ENCODE data around the gene CHPF.

CHPF gene

GRCh38 chr2:219578811-219579613 lies 35.4 kb upstream of the CHPF start:
- Histone ChIP-seq H2BK120ac (ENCODE audit: low read depth, low read length) (no peak overlapping the region), H4K8ac (ENCODE audit: low read depth, low read length) (no peak overlapping the region), H4K5ac (ENCODE audit: low read length) (no peak overlapping the region), H2BK5ac (ENCODE audit: low read length) (no peak overlapping the region), H3K56ac (ENCODE audit: low read length) (no peak overlapping the region), H3K4me3 (ENCODE audit: low read length) (no peak overlapping the region), H2BK15ac (replicated peaks; ENCODE audit: low read depth) (no peak overlapping the region), H3K23ac (ENCODE audit: low read length) (no peak overlapping the region), H3K27ac (ENCODE audit: low read depth, low read length) (no peak overlapping the region), H3K9ac (ENCODE audit: low read length) (no peak overlapping the region), H3K4me2 (ENCODE audit: low read length) (no peak overlapping the region), H2AK5ac (ENCODE audit: low read length) (no peak overlapping the region), H3K79me2 (ENCODE audit: control insufficient read depth, insufficient read depth, low read length) (no peaks in the 10 kb centered on the region), H3K4ac (ENCODE audit: low read depth, low read length) (no peak overlapping the region), H3K18ac (ENCODE audit: low read length) (no peak overlapping the region), H3K36me3 (ENCODE audit: control insufficient read depth, insufficient read depth, low read length) (no peaks in the 10 kb centered on the region), H3K79me1 (ENCODE audit: low read length) (no peaks in the 10 kb centered on the region), H3K27me3 (ENCODE audit: insufficient read depth, low read length, poor library complexity) (no peaks in the 10 kb centered on the region), H3K4me1 (ENCODE audit: control insufficient read depth, low read depth, low read length) (no peaks in the 10 kb centered on the region)
- no peak for DNase-seq
- no CpG with 5 or more reads among the region's 8 CpGs for WGBS (ENCODE audit: extremely low coverage, insufficient coverage, low lambda C conversion rate)

DNA sequence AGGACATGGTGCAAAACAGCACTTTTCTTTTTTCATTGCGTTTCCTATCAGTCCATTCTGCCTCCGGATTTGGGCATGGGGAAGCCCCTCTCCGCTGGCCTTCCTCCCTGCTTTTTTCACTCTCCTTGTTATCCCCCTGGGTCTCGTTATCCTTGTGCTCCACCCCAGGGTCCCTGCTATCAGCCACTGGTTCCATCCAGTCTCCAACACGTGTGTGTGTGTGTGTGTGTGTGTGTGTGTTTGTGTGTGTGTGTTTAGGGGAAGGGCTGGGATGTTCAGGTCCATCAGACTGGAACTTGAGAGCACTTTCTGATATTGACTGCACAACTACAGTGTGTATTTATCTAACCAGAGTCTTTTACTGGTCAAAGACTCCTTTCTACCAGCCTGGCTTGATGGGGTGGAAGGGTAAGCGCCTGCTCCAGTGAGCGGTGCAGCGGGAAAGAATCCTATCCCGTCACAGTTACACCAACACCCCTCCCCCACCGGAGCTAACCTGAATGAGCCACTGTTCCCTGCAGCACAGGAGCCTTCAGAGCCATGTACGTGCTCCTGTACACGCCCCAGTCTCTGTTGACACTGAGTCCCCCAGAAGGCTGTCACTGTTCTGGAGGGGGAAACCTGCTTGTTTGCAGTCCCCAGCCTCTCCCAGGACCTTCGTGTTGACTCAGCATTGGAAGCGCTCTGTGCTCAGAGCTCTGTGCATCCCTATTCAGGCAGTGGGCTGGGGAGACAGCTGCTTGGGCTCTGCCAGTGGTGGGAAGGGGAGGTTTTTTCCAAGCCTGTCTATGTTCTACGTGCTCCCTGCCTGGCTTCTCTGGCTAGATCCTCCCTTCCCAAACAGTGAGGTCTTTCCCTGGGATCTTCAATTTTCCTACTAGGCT lies 33.1 kb upstream of the CHPF start:
- H3K56ac ChIP-seq (ENCODE audit: low read length): peak overlapping the region; percentile 39
- H3K4me2 ChIP-seq (ENCODE audit: low read length): peak overlapping the region; percentile 0
- DNase-seq: peak; percentile 77
- no peak overlapping the region for H2BK5ac ChIP-seq (ENCODE audit: low read length)
- no peaks in the 10 kb centered on the region for H3K36me3 ChIP-seq (ENCODE audit: control insufficient read depth, insufficient read depth, low read length)
- peaks cover 3% of the 10 kb centered on the region for H3K4me1 ChIP-seq (ENCODE audit: control insufficient read depth, low read depth, low read length)
- no CpG with 5 or more reads among the region's 15 CpGs for WGBS (ENCODE audit: extremely low coverage, insufficient coverage, low lambda C conversion rate)
- no peak overlapping the region for H4K8ac ChIP-seq (ENCODE audit: low read depth, low read length)
- H3K23ac ChIP-seq (ENCODE audit: low read length): no peak overlapping the region
- H3K4ac ChIP-seq (ENCODE audit: low read depth, low read length): no peak overlapping the region
- no peaks in the 10 kb centered on the region for H3K79me2 ChIP-seq (ENCODE audit: control insufficient read depth, insufficient read depth, low read length)
- no peak overlapping the region for H3K27ac ChIP-seq (ENCODE audit: low read depth, low read length)
- no peak overlapping the region for H2AK5ac ChIP-seq (ENCODE audit: low read length)
- peak overlapping the region; percentile 43 for H3K18ac ChIP-seq (ENCODE audit: low read length)
- H2BK15ac ChIP-seq (replicated peaks; ENCODE audit: low read depth): no peak overlapping the region
- no peak overlapping the region for H3K4me3 ChIP-seq (ENCODE audit: low read length)
- H3K79me1 ChIP-seq (ENCODE audit: low read length): no peaks in the 10 kb centered on the region
- no peaks in the 10 kb centered on the region for H3K27me3 ChIP-seq (ENCODE audit: insufficient read depth, low read length, poor library complexity)
- no peak overlapping the region for H2BK120ac ChIP-seq (ENCODE audit: low read depth, low read length)
- H4K5ac ChIP-seq (ENCODE audit: low read length): no peak overlapping the region
- H3K9ac ChIP-seq (ENCODE audit: low read length): peak overlapping the region; percentile 12

GRCh38 chr2:219575566-219576504 lies 32.2 kb upstream of the CHPF start:
- Histone ChIP-seq H3K4me3 (ENCODE audit: low read length) (no peak overlapping the region), H3K4me2 (ENCODE audit: low read length) (no peak overlapping the region), H2BK120ac (ENCODE audit: low read depth, low read length) (no peak overlapping the region), H3K27ac (ENCODE audit: low read depth, low read length) (no peak overlapping the region), H3K23ac (ENCODE audit: low read length) (no peak overlapping the region), H4K5ac (ENCODE audit: low read length) (no peak overlapping the region), H2BK15ac (replicated peaks; ENCODE audit: low read depth) (no peak overlapping the region), H3K56ac (ENCODE audit: low read length) (no peak overlapping the region), H3K18ac (ENCODE audit: low read length) (no peak overlapping the region), H3K9ac (ENCODE audit: low read length) (no peak overlapping the region), H4K8ac (ENCODE audit: low read depth, low read length) (no peak overlapping the region), H2AK5ac (ENCODE audit: low read length) (peak overlapping the region; percentile 41), H3K79me1 (ENCODE audit: low read length) (no peaks in the 10 kb centered on the region), H2BK5ac (ENCODE audit: low read length) (no peak overlapping the region), H3K79me2 (ENCODE audit: control insufficient read depth, insufficient read depth, low read length) (no peaks in the 10 kb centered on the region), H3K27me3 (ENCODE audit: insufficient read depth, low read length, poor library complexity) (no peaks in the 10 kb centered on the region), H3K4me1 (ENCODE audit: control insufficient read depth, low read depth, low read length) (peaks cover 3% of the 10 kb centered on the region), H3K4ac (ENCODE audit: low read depth, low read length) (no peak overlapping the region), H3K36me3 (ENCODE audit: control insufficient read depth, insufficient read depth, low read length) (no peaks in the 10 kb centered on the region)
- no peak for DNase-seq
- WGBS (ENCODE audit: extremely low coverage, insufficient coverage, low lambda C conversion rate): no CpG with 5 or more reads among the region's 6 CpGs

- Histone ChIP-seq H3K56ac (ENCODE audit: low read length) (no peak overlapping the region), H3K4me1 (ENCODE audit: control insufficient read depth, low read depth, low read length) (peaks cover 3% of the 10 kb centered on the region), H3K27me3 (ENCODE audit: insufficient read depth, low read length, poor library complexity) (no peaks in the 10 kb centered on the region), H3K4ac (ENCODE audit: low read depth, low read length) (no peak overlapping the region), H4K5ac (ENCODE audit: low read length) (no peak overlapping the region), H3K27ac (ENCODE audit: low read depth, low read length) (no peak overlapping the region), H3K4me3 (ENCODE audit: low read length) (no peak overlapping the region), H3K23ac (ENCODE audit: low read length) (no peak overlapping the region), H2BK15ac (replicated peaks; ENCODE audit: low read depth) (no peak overlapping the region), H3K36me3 (ENCODE audit: control insufficient read depth, insufficient read depth, low read length) (no peaks in the 10 kb centered on the region), H4K8ac (ENCODE audit: low read depth, low read length) (no peak overlapping the region), H3K4me2 (ENCODE audit: low read length) (no peak overlapping the region), H3K79me2 (ENCODE audit: control insufficient read depth, insufficient read depth, low read length) (peaks cover 6% of the 10 kb centered on the region), H2BK5ac (ENCODE audit: low read length) (no peak overlapping the region), H3K79me1 (ENCODE audit: low read length) (no peaks in the 10 kb centered on the region), H2BK120ac (ENCODE audit: low read depth, low read length) (no peak overlapping the region), H2AK5ac (ENCODE audit: low read length) (no peak overlapping the region), H3K18ac (ENCODE audit: low read length) (no peak overlapping the region), H3K9ac (ENCODE audit: low read length) (no peak overlapping the region)
- no CpG with 5 or more reads among the region's 22 CpGs for WGBS (ENCODE audit: extremely low coverage, insufficient coverage, low lambda C conversion rate)
- DNase-seq: no peak
Measured at GRCh38 chr2:219574484-219575311, 31.1 kb upstream of the CHPF start.

- no peak overlapping the region for H3K9ac ChIP-seq (ENCODE audit: low read length)
- no peak overlapping the region for H2BK5ac ChIP-seq (ENCODE audit: low read length)
- no peak overlapping the region for H3K4me2 ChIP-seq (ENCODE audit: low read length)
- no peaks in the 10 kb centered on the region for H3K79me1 ChIP-seq (ENCODE audit: low read length)
- H3K27ac ChIP-seq (ENCODE audit: low read depth, low read length): no peak overlapping the region
- H3K23ac ChIP-seq (ENCODE audit: low read length): no peak overlapping the region
- WGBS (ENCODE audit: extremely low coverage, insufficient coverage, low lambda C conversion rate): no CpG with 5 or more reads among the region's 5 CpGs
- H3K4me1 ChIP-seq (ENCODE audit: control insufficient read depth, low read depth, low read length): peaks cover 3% of the 10 kb centered on the region
- H4K5ac ChIP-seq (ENCODE audit: low read length): no peak overlapping the region
- H3K18ac ChIP-seq (ENCODE audit: low read length): no peak overlapping the region
- H3K27me3 ChIP-seq (ENCODE audit: insufficient read depth, low read length, poor library complexity): no peaks in the 10 kb centered on the region
- no peak overlapping the region for H2BK120ac ChIP-seq (ENCODE audit: low read depth, low read length)
- no peak overlapping the region for H4K8ac ChIP-seq (ENCODE audit: low read depth, low read length)
- no peak overlapping the region for H2BK15ac ChIP-seq (replicated peaks; ENCODE audit: low read depth)
- DNase-seq: no peak
- no peak overlapping the region for H2AK5ac ChIP-seq (ENCODE audit: low read length)
- H3K36me3 ChIP-seq (ENCODE audit: control insufficient read depth, insufficient read depth, low read length): no peaks in the 10 kb centered on the region
- no peak overlapping the region for H3K56ac ChIP-seq (ENCODE audit: low read length)
- no peak overlapping the region for H3K4me3 ChIP-seq (ENCODE audit: low read length)
- peaks cover 6% of the 10 kb centered on the region for H3K79me2 ChIP-seq (ENCODE audit: control insufficient read depth, insufficient read depth, low read length)
- H3K4ac ChIP-seq (ENCODE audit: low read depth, low read length): no peak overlapping the region
Measured at GRCh38 chr2:219573166-219573565, 29.6 kb upstream of the CHPF start.
